MCF 10A (cell line): Measurements from ENCODE around the gene PKIB. TPM values are rescaled to one million over a fixed set of nuclear protein-coding genes. Genes with fewer than 3 reads are reported as not detected.
A peak's percentile ranks its signal among the peaks of the same experiment; 100 is the strongest.

Source experiments
- BruUV-seq: library from RNA; stranded (reverse); fragments of 400-500 nt; replicated peaks from 2 replicates; lab custom pipeline; 2021; lab: Mats Ljungman, UMichigan
- CTCF ChIA-PET: fragments of 300-600 bp; sonication (Branson Sonifier 250); formaldehyde crosslinking; extraction: SDS; loops from one replicate; lab custom pipeline; 2021; ENCODE audit warnings: antibody characterized with exemption, inconsistent platforms; lab: Yijun Ruan, JAX
- POLR2A ChIA-PET: fragments of 300-600, 350-650 bp; sonication (Branson Sonifier 250); formaldehyde crosslinking; extraction: SDS; loops from one replicate; lab custom pipeline; 2020; ENCODE audit warnings: antibody characterized with exemption, inconsistent platforms; lab: Yijun Ruan, JAX
- DNase-seq: peaks from one replicate; pipeline ENCODE4 v3.0.0-alpha.2; 2018; ENCODE audit not compliant: unreplicated experiment
- H3K27ac Mint-ChIP-seq: one replicate; pipeline ENCODE4 v1.8.0; 2022; ENCODE audit warnings: mild to moderate bottlenecking, low read depth, mixed read lengths; ENCODE audit not compliant: unreplicated experiment
- H3K27me3 Mint-ChIP-seq: one replicate; pipeline ENCODE4 v1.8.0; 2022; ENCODE audit warnings: mixed read lengths; ENCODE audit not compliant: insufficient read depth, unreplicated experiment
- H3K36me3 Mint-ChIP-seq: one replicate; pipeline ENCODE4 v1.8.0; 2022; ENCODE audit warnings: mild to moderate bottlenecking, moderate library complexity, mixed read lengths; ENCODE audit not compliant: insufficient read depth, unreplicated experiment
- H3K4me1 Mint-ChIP-seq: one replicate; pipeline ENCODE4 v1.8.0; 2022; ENCODE audit warnings: mixed read lengths; ENCODE audit not compliant: insufficient read depth, unreplicated experiment
- H3K4me3 Mint-ChIP-seq: one replicate; pipeline ENCODE4 v1.8.0; 2022; ENCODE audit warnings: mild to moderate bottlenecking, moderate library complexity, mixed read lengths; ENCODE audit not compliant: unreplicated experiment
- H3K9me3 Mint-ChIP-seq: one replicate; pipeline ENCODE4 v1.8.0; 2022; ENCODE audit warnings: mixed read lengths; ENCODE audit not compliant: unreplicated experiment
- CTCF ChIP-seq: fragments of 200-600 bp; IDR thresholded peaks from one replicate; pipeline ENCODE4 v1.8.0; 2022; ENCODE audit warnings: antibody characterized with exemption, mild to moderate bottlenecking; ENCODE audit not compliant: unreplicated experiment
- intact Hi-C: fragments of 100-400 bp; cut with micrococcal nuclease; formaldehyde crosslinking; loops from 2 replicates; pipeline ENCODE4 v1.14.1; 2022
- total RNA-seq: library from RNA; stranded (reverse); gene quantifications from 2 replicates; pipeline ENCODE4 v1.2.3, GENCODE V29; 2022

Gene PKIB
- total RNA-seq, 1 experiment from 2014 or later = 6.0 TPM

- no TSS peak for BruUV-seq
- CTCF ChIA-PET = no interaction called here
- no peak overlapping the region for H3K4me3 Mint-ChIP-seq
- no peak overlapping the region for H3K27ac Mint-ChIP-seq
- intact Hi-C loops = no loop called here
- no peak for TF ChIP-seq CTCF
- H3K9me3 Mint-ChIP-seq = no peaks in the 10 kb centered on the region
- POLR2A ChIA-PET = no interaction called here
- no peak for DNase-seq
- H3K36me3 Mint-ChIP-seq = no peaks in the 10 kb centered on the region
- no peaks in the 10 kb centered on the region for H3K27me3 Mint-ChIP-seq
- H3K4me1 Mint-ChIP-seq = no peaks in the 10 kb centered on the region
These were observed 35.1 kb downstream of the PKIB start for GRCh38 chr6:122645256-122645655.

GRCh38 chr6:122647765-122648164, 37.6 kb downstream of the PKIB start:
- CTCF ChIA-PET = interaction anchor here (0.8 to 1.0 kb wide), 2 partner anchors 10 to 117 kb away, joined by 3 read pairs; no protein-coding TSS in a partner anchor
- intact Hi-C loops = no loop called here
- no peaks in the 10 kb centered on the region for H3K36me3 Mint-ChIP-seq
- TF ChIP-seq CTCF = no peak
- no peak for DNase-seq
- H3K27ac Mint-ChIP-seq = no peak overlapping the region
- H3K4me1 Mint-ChIP-seq = peaks cover 11% of the 10 kb centered on the region
- no TSS peak for BruUV-seq
- POLR2A ChIA-PET = no interaction called here
- no peaks in the 10 kb centered on the region for H3K27me3 Mint-ChIP-seq
- no peak overlapping the region for H3K4me3 Mint-ChIP-seq
- no peaks in the 10 kb centered on the region for H3K9me3 Mint-ChIP-seq

GRCh38 chr6:122648726-122649125, 38.5 kb downstream of the PKIB start:
- intact Hi-C loops = no loop called here
- CTCF ChIA-PET = interaction anchor here (0.7 kb wide), 1 partner anchor 96 kb away, joined by 4 read pairs; no protein-coding TSS in a partner anchor

GRCh38 chr6:122649701-122650100, 39.5 kb downstream of the PKIB start:
- CTCF ChIA-PET = interaction anchor here (0.6 to 1.6 kb wide), 3 partner anchors 77 to 1596 kb away, joined by 3 to 5 read pairs (median 3); no protein-coding TSS in a partner anchor
- Mint-ChIP-seq H3K9me3 (no peaks in the 10 kb centered on the region), H3K27ac (no peak overlapping the region), H3K4me1 (peaks cover 26% of the 10 kb centered on the region), H3K4me3 (no peak overlapping the region), H3K27me3 (no peaks in the 10 kb centered on the region), H3K36me3 (no peaks in the 10 kb centered on the region)
- TF ChIP-seq CTCF = no peak
- peak; percentile 21 for DNase-seq
- POLR2A ChIA-PET = no interaction called here
- no TSS peak for BruUV-seq
- intact Hi-C loops = no loop called here

More at GRCh38 chr6:122648726-122649125, 38.5 kb downstream of the PKIB start:
- Mint-ChIP-seq H3K27me3 (no peaks in the 10 kb centered on the region), H3K36me3 (no peaks in the 10 kb centered on the region), H3K27ac (no peak overlapping the region), H3K4me1 (peaks cover 19% of the 10 kb centered on the region), H3K4me3 (no peak overlapping the region), H3K9me3 (no peaks in the 10 kb centered on the region)
- POLR2A ChIA-PET = no interaction called here
- no peak for DNase-seq
- BruUV-seq = no TSS peak
- no peak for TF ChIP-seq CTCF
